ENCODE results near the gene SOX30.
"Not testable (repeated sequence)": the region's sequence is repeated elsewhere in the genome, so short reads cannot be mapped to it uniquely, and the experiment has no call there.

Gene SOX30

GRCh38 chr5:157680239-157680638, 28.0 kb upstream of the SOX30 start:
- Histone ChIP-seq H3K4me1 (ENCODE audit: control insufficient read depth, insufficient read depth, low read length, unreplicated experiment) (no peaks in the 10 kb centered on the region), H2AFZ (ENCODE audit: low read length, unreplicated experiment) (no peak overlapping the region), H3K4me3 (ENCODE audit: low read depth, low read length) (no peak overlapping the region), H3K27me3 (ENCODE audit: insufficient read depth, low read length) (no peaks in the 10 kb centered on the region), H3K36me3 (ENCODE audit: insufficient read depth, low read length) (no peaks in the 10 kb centered on the region), H3K27ac (ENCODE audit: low read depth, low read length) (no peak overlapping the region), H3K79me2 (ENCODE audit: control insufficient read depth, insufficient read depth, low read length, unreplicated experiment) (no peaks in the 10 kb centered on the region)

DNA sequence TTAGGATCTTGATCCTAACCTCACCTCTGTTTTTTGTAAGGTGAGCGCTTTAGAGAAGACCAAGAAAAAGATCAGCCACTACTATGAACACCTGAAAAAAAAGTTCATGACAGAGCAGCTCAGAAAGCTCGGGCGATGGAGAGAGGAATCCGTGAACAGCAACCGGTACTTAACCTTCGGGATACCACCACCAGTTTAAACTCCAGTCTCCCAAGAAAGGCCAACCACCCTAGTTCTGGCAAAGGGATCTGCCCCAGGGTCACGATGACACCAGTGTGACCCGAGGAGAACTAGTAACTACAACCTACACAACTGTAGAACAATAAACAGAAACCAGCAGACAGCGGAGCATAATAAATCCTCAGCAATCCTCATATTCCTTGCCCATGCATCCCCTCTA, 27.6 kb upstream of the SOX30 start:
- no peaks in the 10 kb centered on the region for H3K27me3 ChIP-seq (ENCODE audit: insufficient read depth, low read length)
- no peak overlapping the region for H3K27ac ChIP-seq (ENCODE audit: low read depth, low read length)
- H3K36me3 ChIP-seq (ENCODE audit: insufficient read depth, low read length), result no peaks in the 10 kb centered on the region
- no peak overlapping the region for H2AFZ ChIP-seq (ENCODE audit: low read length, unreplicated experiment)
- H3K79me2 ChIP-seq (ENCODE audit: control insufficient read depth, insufficient read depth, low read length, unreplicated experiment), result no peaks in the 10 kb centered on the region
- no peaks in the 10 kb centered on the region for H3K4me1 ChIP-seq (ENCODE audit: control insufficient read depth, insufficient read depth, low read length, unreplicated experiment)
- H3K4me3 ChIP-seq (ENCODE audit: low read depth, low read length), result no peak overlapping the region

- Histone ChIP-seq H3K36me3 (ENCODE audit: insufficient read depth, low read length) (no peaks in the 10 kb centered on the region), H3K27me3 (ENCODE audit: insufficient read depth, low read length) (no peaks in the 10 kb centered on the region), H3K4me3 (ENCODE audit: low read depth, low read length) (no peak overlapping the region), H3K79me2 (ENCODE audit: control insufficient read depth, insufficient read depth, low read length, unreplicated experiment) (no peaks in the 10 kb centered on the region), H2AFZ (ENCODE audit: low read length, unreplicated experiment) (no peak overlapping the region), H3K27ac (ENCODE audit: low read depth, low read length) (no peak overlapping the region), H3K4me1 (ENCODE audit: control insufficient read depth, insufficient read depth, low read length, unreplicated experiment) (no peaks in the 10 kb centered on the region)
Measured at GRCh38 chr5:157677931-157678330, 25.7 kb upstream of the SOX30 start.

DNA sequence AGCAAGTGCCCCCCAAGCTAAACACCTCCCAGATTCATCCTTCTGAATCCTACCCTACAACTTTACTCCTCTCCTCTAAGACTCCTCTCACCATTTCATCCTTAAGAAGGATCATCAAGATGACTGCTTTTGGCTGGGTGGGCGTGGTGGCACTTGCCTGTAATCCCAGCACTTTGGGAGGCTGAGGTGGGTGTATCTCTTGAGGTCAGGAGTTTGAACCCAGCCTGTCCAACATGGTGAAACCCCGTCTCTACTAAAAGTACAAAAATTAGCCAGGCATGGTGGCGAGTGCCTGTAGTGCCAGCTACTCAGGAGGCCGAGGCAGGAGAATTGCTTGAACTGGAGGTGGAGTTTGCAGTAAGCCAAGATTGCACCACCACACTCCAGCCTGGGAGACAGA, 22.1 kb upstream of the SOX30 start:
- not testable (repeated sequence) for H3K4me3 ChIP-seq (ENCODE audit: low read depth, low read length)

DNA sequence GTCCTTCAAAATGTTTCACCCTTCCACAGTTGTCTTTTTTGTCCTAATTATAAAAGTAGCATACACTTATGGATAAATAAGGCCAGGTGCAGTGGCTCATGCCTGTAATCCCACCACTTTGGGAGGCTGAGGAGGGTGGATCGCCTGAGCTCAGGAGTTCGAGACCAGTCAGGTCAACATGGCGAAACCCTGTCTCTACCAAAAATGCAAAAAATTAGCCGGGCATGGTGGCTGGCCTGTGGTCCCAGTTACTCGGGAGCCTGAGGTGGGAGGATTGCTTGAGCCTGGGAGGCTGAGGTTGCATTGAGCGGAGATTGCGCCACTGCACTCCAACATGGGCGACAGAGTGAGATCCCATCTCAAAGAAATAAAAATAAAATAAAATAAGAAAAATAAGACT, 20.7 kb upstream of the SOX30 start:
- Histone ChIP-seq H3K4me1 (ENCODE audit: control insufficient read depth, insufficient read depth, low read length, unreplicated experiment) (no peaks in the 10 kb centered on the region), H2AFZ (ENCODE audit: low read length, unreplicated experiment) (no peak overlapping the region), H3K27ac (ENCODE audit: low read depth, low read length) (no peak overlapping the region), H3K36me3 (ENCODE audit: insufficient read depth, low read length) (no peaks in the 10 kb centered on the region), H3K27me3 (ENCODE audit: insufficient read depth, low read length) (peaks cover 27% of the 10 kb centered on the region), H3K79me2 (ENCODE audit: control insufficient read depth, insufficient read depth, low read length, unreplicated experiment) (no peaks in the 10 kb centered on the region), H3K4me3 (ENCODE audit: low read depth, low read length) (no peak overlapping the region)

More for the DNA sequence above, 22.1 kb upstream of the SOX30 start:
- H2AFZ ChIP-seq (ENCODE audit: low read length, unreplicated experiment); H3K27ac ChIP-seq (ENCODE audit: low read depth, low read length); H3K4me1 ChIP-seq (ENCODE audit: control insufficient read depth, insufficient read depth, low read length, unreplicated experiment); H3K79me2 ChIP-seq (ENCODE audit: control insufficient read depth, insufficient read depth, low read length, unreplicated experiment); H3K36me3 ChIP-seq (ENCODE audit: insufficient read depth, low read length): not testable (repeated sequence)
- H3K27me3 ChIP-seq (ENCODE audit: insufficient read depth, low read length), result peaks cover 27% of the 10 kb centered on the region

GRCh38 chr5:157671592-157672330, 19.5 kb upstream of the SOX30 start:
- H3K79me2 ChIP-seq (ENCODE audit: control insufficient read depth, insufficient read depth, low read length, unreplicated experiment), result no peaks in the 10 kb centered on the region
- H3K4me3 ChIP-seq (ENCODE audit: low read depth, low read length), result peak overlapping the region; percentile 76
- no peaks in the 10 kb centered on the region for H3K36me3 ChIP-seq (ENCODE audit: insufficient read depth, low read length)
- H3K27me3 ChIP-seq (ENCODE audit: insufficient read depth, low read length), result peaks cover 27% of the 10 kb centered on the region
- no peak overlapping the region for H3K27ac ChIP-seq (ENCODE audit: low read depth, low read length)
- no peaks in the 10 kb centered on the region for H3K4me1 ChIP-seq (ENCODE audit: control insufficient read depth, insufficient read depth, low read length, unreplicated experiment)
- H2AFZ ChIP-seq (ENCODE audit: low read length, unreplicated experiment), result peak overlapping the region; percentile 84

GRCh38 chr5:157670662-157671591, 18.7 kb upstream of the SOX30 start, which contains the start of gene C5orf52:
TSS of gene C5orf52 (plus strand) at chr5:157671533. CDS start at chr5:157671615, 82 bp downstream.
- Histone ChIP-seq H3K36me3 (ENCODE audit: insufficient read depth, low read length) (no peaks in the 10 kb centered on the region), H3K4me1 (ENCODE audit: control insufficient read depth, insufficient read depth, low read length, unreplicated experiment) (no peaks in the 10 kb centered on the region), H3K27ac (ENCODE audit: low read depth, low read length) (no peak within 1 kb of the TSS), H3K79me2 (ENCODE audit: control insufficient read depth, insufficient read depth, low read length, unreplicated experiment) (no peaks in the 10 kb centered on the region), H3K4me3 (ENCODE audit: low read depth, low read length) (peak within 1 kb of the TSS; percentile 76), H3K27me3 (ENCODE audit: insufficient read depth, low read length) (peaks cover 27% of the 10 kb centered on the region), H2AFZ (ENCODE audit: low read length, unreplicated experiment) (peak within 1 kb of the TSS; percentile 84)

DNA sequence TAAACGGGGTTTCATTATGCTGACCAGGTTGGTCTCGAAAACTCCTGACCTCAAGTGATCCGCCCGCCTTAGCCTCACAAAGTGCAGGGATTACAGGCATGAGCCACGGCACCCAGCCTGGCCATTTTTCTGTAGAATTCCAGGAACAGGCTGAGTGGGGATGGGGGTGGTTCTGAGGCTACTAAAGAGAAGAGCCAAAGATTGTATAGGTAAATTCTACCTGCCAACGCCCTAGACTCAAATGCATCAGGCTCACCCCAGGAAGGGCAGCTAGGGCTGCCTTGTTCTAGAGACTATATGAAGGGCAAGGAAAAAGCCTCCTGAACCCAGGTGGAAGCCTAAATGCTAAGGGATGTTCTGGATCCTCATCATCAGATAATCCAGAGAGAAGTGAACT, 17.5 kb upstream of the SOX30 start:
- H3K4me1 ChIP-seq (ENCODE audit: control insufficient read depth, insufficient read depth, low read length, unreplicated experiment), result no peaks in the 10 kb centered on the region
- H3K27me3 ChIP-seq (ENCODE audit: insufficient read depth, low read length), result peaks cover 27% of the 10 kb centered on the region
- no peak overlapping the region for H3K27ac ChIP-seq (ENCODE audit: low read depth, low read length)
- H3K79me2 ChIP-seq (ENCODE audit: control insufficient read depth, insufficient read depth, low read length, unreplicated experiment), result no peaks in the 10 kb centered on the region
- no peak overlapping the region for H3K4me3 ChIP-seq (ENCODE audit: low read depth, low read length)
- H3K36me3 ChIP-seq (ENCODE audit: insufficient read depth, low read length), result no peaks in the 10 kb centered on the region
- no peak overlapping the region for H2AFZ ChIP-seq (ENCODE audit: low read length, unreplicated experiment)

DNA sequence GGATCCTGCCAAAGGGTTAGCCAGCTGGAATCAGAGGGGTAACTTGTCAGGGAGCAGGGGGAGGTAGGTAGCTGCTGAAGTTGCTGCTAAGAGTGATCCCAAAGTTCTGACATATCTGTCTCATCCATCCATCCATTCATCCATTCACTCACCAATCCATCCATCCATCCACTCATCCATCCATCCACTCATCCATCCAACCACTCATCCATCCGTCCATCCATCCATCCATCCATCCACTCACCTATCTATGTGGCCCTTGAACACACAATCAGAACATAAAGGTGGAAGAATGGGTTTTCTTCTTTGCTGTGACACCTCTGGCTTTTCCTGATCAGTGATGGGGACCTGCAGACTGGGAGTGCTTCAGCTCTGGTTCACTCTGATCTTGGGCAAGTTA, 16.1 kb upstream of the SOX30 start:
- H2AFZ ChIP-seq (ENCODE audit: low read length, unreplicated experiment), result no peak overlapping the region
- H3K79me2 ChIP-seq (ENCODE audit: control insufficient read depth, insufficient read depth, low read length, unreplicated experiment), result no peaks in the 10 kb centered on the region
- no peak overlapping the region for H3K27ac ChIP-seq (ENCODE audit: low read depth, low read length)
- H3K36me3 ChIP-seq (ENCODE audit: insufficient read depth, low read length), result no peaks in the 10 kb centered on the region
- H3K4me1 ChIP-seq (ENCODE audit: control insufficient read depth, insufficient read depth, low read length, unreplicated experiment), result no peaks in the 10 kb centered on the region
- H3K27me3 ChIP-seq (ENCODE audit: insufficient read depth, low read length), result peaks cover 27% of the 10 kb centered on the region
- H3K4me3 ChIP-seq (ENCODE audit: low read depth, low read length), result no peak overlapping the region

GRCh38 chr5:157665467-157666070, 13.3 kb upstream of the SOX30 start:
- H2AFZ ChIP-seq (ENCODE audit: low read length, unreplicated experiment), result no peak overlapping the region
- H3K27ac ChIP-seq (ENCODE audit: low read depth, low read length), result no peak overlapping the region
- H3K27me3 ChIP-seq (ENCODE audit: insufficient read depth, low read length), result peaks cover 8% of the 10 kb centered on the region
- no peaks in the 10 kb centered on the region for H3K79me2 ChIP-seq (ENCODE audit: control insufficient read depth, insufficient read depth, low read length, unreplicated experiment)
- H3K36me3 ChIP-seq (ENCODE audit: insufficient read depth, low read length), result no peaks in the 10 kb centered on the region
- no peak overlapping the region for H3K4me3 ChIP-seq (ENCODE audit: low read depth, low read length)
- no peaks in the 10 kb centered on the region for H3K4me1 ChIP-seq (ENCODE audit: control insufficient read depth, insufficient read depth, low read length, unreplicated experiment)
